GM23338 (cell line): ENCODE data around the gene GALE. TPM values are rescaled to one million over a fixed set of nuclear protein-coding genes. Genes with fewer than 3 reads are reported as not detected.
A peak's percentile ranks its signal among the peaks of the same experiment; 100 is the strongest.

ENCODE experiments used
- ATAC-seq: fragments of 200-7000 bp; cut with Tn5 transposase; 3 replicates; pipeline ENCODE4 v1.9.1; 2020
- DNase-seq: peaks from one replicate; pipeline ENCODE4 v3.0.0-alpha.2; 2015; ENCODE audit warnings: low spot score
- H2AFZ ChIP-seq: fragments of 200-600 bp; sonication (generic); 2 replicates; pipeline ENCODE4 v1.8.0; 2016; ENCODE audit warnings: antibody characterized with exemption, mild to moderate bottlenecking, moderate library complexity
- H3F3A ChIP-seq: fragments of 200-600 bp; sonication (generic); replicated peaks from 2 replicates; pipeline ENCODE4 v1.8.0; 2017; ENCODE audit warnings: antibody characterized with exemption, mixed run types, low read depth
- H3K27ac ChIP-seq: fragments of 200-600 bp; sonication (generic); 2 replicates; pipeline ENCODE4 v1.6.1; 2016; ENCODE audit warnings: low read depth
- H3K27me3 ChIP-seq: fragments of 200-600 bp; sonication (generic); 2 replicates; pipeline ENCODE4 v1.8.0; 2016; ENCODE audit warnings: mild to moderate bottlenecking, mixed run types, moderate library complexity; ENCODE audit not compliant: insufficient read depth
- H3K36me3 ChIP-seq: fragments of 200-600 bp; sonication (generic); 2 replicates; pipeline ENCODE4 v1.8.0; 2016; ENCODE audit warnings: mild to moderate bottlenecking; ENCODE audit not compliant: insufficient read depth
- H3K4me1 ChIP-seq: fragments of 200-600 bp; sonication (generic); 2 replicates; pipeline ENCODE4 v1.8.0; 2016; ENCODE audit warnings: mild to moderate bottlenecking, moderate library complexity; ENCODE audit not compliant: insufficient read depth
- H3K4me2 ChIP-seq: fragments of 200-600 bp; sonication (generic); 2 replicates; pipeline ENCODE4 v1.7.1; 2017; ENCODE audit warnings: mixed run types
- H3K4me3 ChIP-seq: fragments of 200-600 bp; sonication (generic); 2 replicates; pipeline ENCODE4 v1.6.1; 2016; ENCODE audit warnings: mixed run types
- H3K79me2 ChIP-seq: fragments of 200-600 bp; sonication (generic); replicated peaks from 2 replicates; pipeline ENCODE4 v1.8.0; 2017; ENCODE audit warnings: mild to moderate bottlenecking; ENCODE audit not compliant: insufficient read depth
- H3K9me2 ChIP-seq: fragments of 200-600 bp; sonication (generic); 2 replicates; pipeline ENCODE4 v1.8.0; 2017; ENCODE audit not compliant: insufficient read depth
- H4K20me1 ChIP-seq: fragments of 200-600 bp; sonication (generic); replicated peaks from 2 replicates; pipeline ENCODE4 v1.8.0; 2017; ENCODE audit warnings: mild to moderate bottlenecking; ENCODE audit not compliant: insufficient read depth
- H3K27ac Mint-ChIP-seq: 2 replicates; pipeline ENCODE4 v1.8.0; 2020; ENCODE audit warnings: inconsistent platforms, mild to moderate bottlenecking, moderate library complexity, mixed read lengths
- H3K27me3 Mint-ChIP-seq: 3 replicates; pipeline ENCODE4 v1.8.0; 2022; ENCODE audit warnings: low read depth, mild to moderate bottlenecking, moderate library complexity, mixed read lengths, inconsistent platforms; ENCODE audit not compliant: insufficient read depth, poor library complexity
- H3K36me3 Mint-ChIP-seq: 3 replicates; pipeline ENCODE4 v1.8.0; 2021; ENCODE audit warnings: low read depth, mild to moderate bottlenecking, inconsistent platforms, moderate library complexity, mixed read lengths
- H3K4me1 Mint-ChIP-seq: 3 replicates; pipeline ENCODE4 v1.8.0; 2020; ENCODE audit warnings: mild to moderate bottlenecking, inconsistent platforms, mixed read lengths
- H3K4me3 Mint-ChIP-seq: 3 replicates; pipeline ENCODE4 v1.8.0; 2021; ENCODE audit warnings: moderate library complexity, mild to moderate bottlenecking, inconsistent platforms, mixed read lengths
- H3K9me3 Mint-ChIP-seq: 3 replicates; pipeline ENCODE4 v1.8.0; 2020; ENCODE audit warnings: moderate library complexity, mild to moderate bottlenecking, inconsistent platforms, mixed read lengths
- CREB1 ChIP-seq: fragments of 250-450 bp; sonication (Bioruptor Pico); IDR thresholded peaks from 2 replicates; pipeline ENCODE4 v1.5.0; 2020; ENCODE audit warnings: low read depth, mild to moderate bottlenecking, moderate library complexity
- ETS1 ChIP-seq: IDR thresholded peaks from 2 replicates; pipeline ENCODE4 v1.6.1; 2016; ENCODE audit warnings: antibody characterized with exemption
- POLR2AphosphoS5 ChIP-seq: IDR thresholded peaks from 2 replicates; pipeline ENCODE4 v1.6.1; 2016; ENCODE audit warnings: antibody characterized with exemption, low read depth
- long read RNA-seq: library from polyadenylated mRNA; unstranded; transcript quantifications from one replicate; pipeline ENCODE4 v2.0.0, GENCODE V29; 2020; ENCODE audit not compliant: unreplicated experiment
- polyA plus RNA-seq: library from polyadenylated mRNA; unstranded; fragments of >200 nt; fragmentation: Nextera tagmentation; extraction: Ambion mirVana; gene quantifications from 2 replicates; pipeline ENCODE4 v1.2.1, GENCODE V29; 2016
- total RNA-seq: library from RNA; depleted of rRNA; stranded (reverse); fragments of >200 nt; shearing (Covaris generic); gene quantifications from 2 replicates; pipeline ENCODE4 v1.2.3, GENCODE V29; 2014; rRNA removed
- TF ChIP-seq, protein P1 (sequence below): fragments of 250-450 bp; sonication (Bioruptor Pico); IDR thresholded peaks from 2 replicates; pipeline ENCODE4 v1.5.0; 2020; ENCODE audit warnings: mild to moderate bottlenecking, moderate library complexity

Gene GALE
- total RNA-seq (31.7 and 34.6 TPM in 2 replicates), polyA plus RNA-seq (28.1 and 30.1 TPM in 2 replicates)
- long read RNA-seq, transcript GALE-216 (12 exons, 1,566 nt): major isoform, 24 of 31 reads
- long read RNA-seq, partial matches to known transcripts: 1 of 31 reads
- long read RNA-seq, other reads (novel, unspliced or antisense): 5 of 31 reads

GRCh38 chr1:23800400-23801337 lies at the start of gene GALE:
Gene GALE, minus strand, starts transcription at chr1:23800754. Its CDS starts 1,747 bp downstream, at chr1:23799007.
- Mint-ChIP-seq H3K27ac (peak within 1 kb of the TSS; percentile 97), H3K9me3 (no peaks in the 10 kb centered on the region), H3K4me1 (peaks cover 12% of the 10 kb centered on the region; the same call in 2 of the 3 replicates), H3K36me3 (peaks cover 24% of the 10 kb centered on the region), H3K27me3 (peaks cover 21% of the 10 kb centered on the region), H3K4me3 (peak within 1 kb of the TSS; percentile 98)
- peak within 1 kb of the TSS; percentile 94 for H2AFZ ChIP-seq
- H4K20me1 ChIP-seq: 0 out of 2 replicates have a peak, but pooled peaks cover 8% of the 10 kb centered on the region
- H3K4me3 ChIP-seq: peak within 1 kb of the TSS; percentile 91
- H3K4me2 ChIP-seq: peak within 1 kb of the TSS; percentile 98
- no peaks in the 10 kb centered on the region for H3K79me2 ChIP-seq
- H3K27ac ChIP-seq: no peak within 1 kb of the TSS
- DNase-seq (peak; percentile 76), ATAC-seq (peak; percentile 65)
- H3K36me3 ChIP-seq: no peaks in the 10 kb centered on the region
- H3K27me3 ChIP-seq: peaks cover 14% of the 10 kb centered on the region
- no peaks in the 10 kb centered on the region for H3K9me2 ChIP-seq
- H3K4me1 ChIP-seq: peaks cover 15% of the 10 kb centered on the region
- TF ChIP-seq POLR2AphosphoS5 (peak; percentile 60), ETS1 (peak; percentile 56; the same call in 1 of the 2 replicates), CREB1 (CRISPR knock-in tag) (peak; percentile 78)
- TF ChIP-seq, protein P1, sequence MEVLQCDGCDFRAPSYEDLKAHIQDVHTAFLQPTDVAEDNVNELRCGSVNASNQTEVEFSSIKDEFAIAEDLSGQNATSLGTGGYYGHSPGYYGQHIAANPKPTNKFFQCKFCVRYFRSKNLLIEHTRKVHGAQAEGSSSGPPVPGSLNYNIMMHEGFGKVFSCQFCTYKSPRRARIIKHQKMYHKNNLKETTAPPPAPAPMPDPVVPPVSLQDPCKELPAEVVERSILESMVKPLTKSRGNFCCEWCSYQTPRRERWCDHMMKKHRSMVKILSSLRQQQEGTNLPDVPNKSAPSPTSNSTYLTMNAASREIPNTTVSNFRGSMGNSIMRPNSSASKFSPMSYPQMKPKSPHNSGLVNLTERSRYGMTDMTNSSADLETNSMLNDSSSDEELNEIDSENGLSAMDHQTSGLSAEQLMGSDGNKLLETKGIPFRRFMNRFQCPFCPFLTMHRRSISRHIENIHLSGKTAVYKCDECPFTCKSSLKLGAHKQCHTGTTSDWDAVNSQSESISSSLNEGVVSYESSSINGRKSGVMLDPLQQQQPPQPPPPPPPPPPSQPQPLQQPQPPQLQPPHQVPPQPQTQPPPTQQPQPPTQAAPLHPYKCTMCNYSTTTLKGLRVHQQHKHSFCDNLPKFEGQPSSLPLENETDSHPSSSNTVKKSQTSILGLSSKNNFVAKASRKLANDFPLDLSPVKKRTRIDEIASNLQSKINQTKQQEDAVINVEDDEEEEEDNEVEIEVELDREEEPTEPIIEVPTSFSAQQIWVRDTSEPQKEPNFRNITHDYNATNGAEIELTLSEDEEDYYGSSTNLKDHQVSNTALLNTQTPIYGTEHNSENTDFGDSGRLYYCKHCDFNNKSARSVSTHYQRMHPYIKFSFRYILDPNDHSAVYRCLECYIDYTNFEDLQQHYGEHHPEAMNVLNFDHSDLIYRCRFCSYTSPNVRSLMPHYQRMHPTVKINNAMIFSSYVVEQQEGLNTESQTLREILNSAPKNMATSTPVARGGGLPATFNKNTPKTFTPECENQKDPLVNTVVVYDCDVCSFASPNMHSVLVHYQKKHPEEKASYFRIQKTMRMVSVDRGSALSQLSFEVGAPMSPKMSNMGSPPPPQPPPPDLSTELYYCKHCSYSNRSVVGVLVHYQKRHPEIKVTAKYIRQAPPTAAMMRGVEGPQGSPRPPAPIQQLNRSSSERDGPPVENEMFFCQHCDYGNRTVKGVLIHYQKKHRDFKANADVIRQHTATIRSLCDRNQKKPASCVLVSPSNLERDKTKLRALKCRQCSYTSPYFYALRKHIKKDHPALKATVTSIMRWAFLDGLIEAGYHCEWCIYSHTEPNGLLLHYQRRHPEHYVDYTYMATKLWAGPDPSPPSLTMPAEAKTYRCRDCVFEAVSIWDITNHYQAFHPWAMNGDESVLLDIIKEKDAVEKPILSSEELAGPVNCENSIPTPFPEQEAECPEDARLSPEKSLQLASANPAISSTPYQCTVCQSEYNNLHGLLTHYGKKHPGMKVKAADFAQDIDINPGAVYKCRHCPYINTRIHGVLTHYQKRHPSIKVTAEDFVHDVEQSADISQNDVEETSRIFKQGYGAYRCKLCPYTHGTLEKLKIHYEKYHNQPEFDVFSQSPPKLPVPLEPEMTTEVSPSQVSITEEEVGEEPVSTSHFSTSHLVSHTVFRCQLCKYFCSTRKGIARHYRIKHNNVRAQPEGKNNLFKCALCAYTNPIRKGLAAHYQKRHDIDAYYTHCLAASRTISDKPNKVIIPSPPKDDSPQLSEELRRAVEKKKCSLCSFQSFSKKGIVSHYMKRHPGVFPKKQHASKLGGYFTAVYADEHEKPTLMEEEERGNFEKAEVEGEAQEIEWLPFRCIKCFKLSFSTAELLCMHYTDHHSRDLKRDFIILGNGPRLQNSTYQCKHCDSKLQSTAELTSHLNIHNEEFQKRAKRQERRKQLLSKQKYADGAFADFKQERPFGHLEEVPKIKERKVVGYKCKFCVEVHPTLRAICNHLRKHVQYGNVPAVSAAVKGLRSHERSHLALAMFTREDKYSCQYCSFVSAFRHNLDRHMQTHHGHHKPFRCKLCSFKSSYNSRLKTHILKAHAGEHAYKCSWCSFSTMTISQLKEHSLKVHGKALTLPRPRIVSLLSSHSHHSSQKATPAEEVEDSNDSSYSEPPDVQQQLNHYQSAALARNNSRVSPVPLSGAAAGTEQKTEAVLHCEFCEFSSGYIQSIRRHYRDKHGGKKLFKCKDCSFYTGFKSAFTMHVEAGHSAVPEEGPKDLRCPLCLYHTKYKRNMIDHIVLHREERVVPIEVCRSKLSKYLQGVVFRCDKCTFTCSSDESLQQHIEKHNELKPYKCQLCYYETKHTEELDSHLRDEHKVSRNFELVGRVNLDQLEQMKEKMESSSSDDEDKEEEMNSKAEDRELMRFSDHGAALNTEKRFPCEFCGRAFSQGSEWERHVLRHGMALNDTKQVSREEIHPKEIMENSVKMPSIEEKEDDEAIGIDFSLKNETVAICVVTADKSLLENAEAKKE (CRISPR knock-in tag): no peak
- peaks cover 11% of the 10 kb centered on the region; the same call in 1 of the 2 replicates for H3F3A ChIP-seq
